ENCODE results near the gene ZNF74.

ZNF74 gene

DNA sequence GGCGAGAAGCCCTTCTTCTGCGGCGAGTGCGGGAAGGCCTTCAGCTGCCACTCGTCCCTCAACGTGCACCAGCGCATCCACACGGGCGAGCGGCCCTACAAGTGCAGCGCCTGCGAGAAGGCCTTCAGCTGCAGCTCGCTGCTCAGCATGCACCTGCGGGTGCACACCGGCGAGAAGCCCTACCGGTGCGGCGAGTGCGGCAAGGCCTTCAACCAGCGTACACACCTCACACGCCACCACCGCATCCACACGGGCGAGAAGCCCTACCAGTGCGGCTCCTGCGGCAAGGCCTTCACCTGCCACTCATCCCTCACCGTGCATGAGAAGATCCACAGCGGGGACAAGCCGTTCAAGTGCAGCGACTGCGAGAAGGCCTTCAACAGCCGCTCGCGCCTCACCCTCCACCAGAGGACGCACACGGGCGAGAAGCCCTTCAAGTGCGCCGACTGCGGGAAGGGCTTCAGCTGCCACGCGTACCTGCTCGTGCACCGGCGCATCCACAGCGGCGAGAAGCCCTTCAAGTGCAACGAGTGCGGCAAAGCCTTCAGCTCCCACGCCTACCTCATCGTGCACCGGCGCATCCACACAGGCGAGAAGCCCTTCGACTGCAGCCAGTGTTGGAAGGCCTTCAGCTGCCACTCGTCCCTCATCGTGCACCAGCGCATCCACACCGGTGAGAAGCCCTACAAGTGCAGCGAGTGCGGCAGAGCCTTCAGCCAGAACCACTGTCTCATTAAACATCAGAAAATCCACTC lies 12.2 kb downstream of the ZNF74 start:
- Histone ChIP-seq H2AK5ac (ENCODE audit: low read depth, low read length) (no peak overlapping the region), H3K79me1 (ENCODE audit: low read depth, low read length) (peaks cover 14% of the 10 kb centered on the region), H3K18ac (ENCODE audit: low read length) (no peak overlapping the region), H3K14ac (ENCODE audit: low read length) (peak overlapping the region; percentile 56), H3K27ac (replicated peaks; ENCODE audit: low read length) (no peak overlapping the region), H3K4me2 (ENCODE audit: insufficient read depth, low read length, poor library complexity, severe bottlenecking) (no peak overlapping the region), H4K91ac (ENCODE audit: low read depth, low read length, poor library complexity) (no peak overlapping the region), H2AFZ (ENCODE audit: low read length) (no peak overlapping the region), H2BK5ac (ENCODE audit: low read length) (no peak overlapping the region), H3K23ac (ENCODE audit: low read depth, low read length, poor library complexity) (peak overlapping the region; percentile 95), H3K27me3 (ENCODE audit: control insufficient read depth in 3 of 3, insufficient read depth in 3 of 3, low read depth in 1 of 3, low read length in 3 of 3) (no peaks in the 10 kb centered on the region), H4K8ac (ENCODE audit: low read depth, low read length) (no peak overlapping the region), H3K4ac (ENCODE audit: low read length) (no peak overlapping the region), H3K4me3 (ENCODE audit: low read length in 2 of 2) (no peak overlapping the region), H2BK120ac (ENCODE audit: low read depth, low read length) (peak overlapping the region; percentile 47), H2BK15ac (ENCODE audit: low read length) (no peak overlapping the region), H3K9ac (ENCODE audit: low read depth, low read length, poor library complexity) (peak overlapping the region; percentile 44), H3K36me3 (replicated peaks in 1 of 2; ENCODE audit: control insufficient read depth in 2 of 2, insufficient read depth in 2 of 2, low read length in 2 of 2) (peaks cover 34 to 75% of the 10 kb centered on the region in 2 donors), H3K4me1 (ENCODE audit: control insufficient read depth in 2 of 2, insufficient read depth in 1 of 2, low read depth in 1 of 2, low read length in 2 of 2) (no peaks in the 10 kb centered on the region), H2BK12ac (ENCODE audit: low read length) (peak overlapping the region; percentile 73), H3K9me3 (replicated peaks in 1 of 2; ENCODE audit: control insufficient read depth in 2 of 2, insufficient read depth in 1 of 2, low read depth in 1 of 2, low read length in 2 of 2) (no peaks in the 10 kb centered on the region)
- DNase-seq (ENCODE audit: low spot score) = no peak
- WGBS, 2 donors (ENCODE audit: extremely low coverage in 2 of 2, insufficient read length in 2 of 2, insufficient replicate concordance in 1 of 2) = no CpG with 5 or more reads among the region's 62 CpGs

DNA sequence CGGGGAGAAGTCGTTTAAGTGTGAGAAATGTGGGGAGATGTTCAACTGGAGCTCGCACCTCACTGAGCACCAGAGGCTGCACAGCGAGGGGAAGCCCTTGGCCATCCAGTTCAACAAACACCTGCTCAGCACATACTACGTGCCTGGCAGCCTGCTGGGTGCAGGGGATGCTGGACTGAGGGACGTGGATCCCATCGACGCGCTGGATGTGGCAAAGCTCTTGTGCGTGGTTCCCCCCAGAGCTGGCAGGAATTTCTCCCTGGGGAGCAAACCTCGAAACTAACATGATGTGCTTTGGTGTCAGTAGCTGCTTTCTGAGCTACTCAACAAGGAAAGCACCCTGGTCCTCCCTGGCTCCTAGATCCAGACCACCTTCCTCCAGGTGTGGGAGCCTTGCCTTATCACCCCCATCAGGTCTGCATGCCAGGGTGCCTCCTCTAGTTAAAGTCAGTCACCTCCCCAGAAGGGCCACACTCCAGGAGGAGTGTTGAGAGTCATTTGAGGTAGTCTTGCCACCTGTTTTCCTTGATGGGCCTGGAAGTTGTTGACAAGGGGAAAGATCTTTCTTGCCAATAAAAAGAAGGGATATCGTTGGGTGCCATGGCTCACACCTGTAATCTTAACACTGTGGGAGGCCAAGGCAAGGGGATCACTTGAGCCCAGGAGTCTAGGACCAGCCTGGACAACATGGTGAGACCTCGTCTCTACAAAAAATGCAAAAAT lies 12.9 kb downstream of the ZNF74 start:
- no peak overlapping the region for H3K4me2 ChIP-seq (ENCODE audit: insufficient read depth, low read length, poor library complexity, severe bottlenecking)
- no peaks in the 10 kb centered on the region for H3K9me3 ChIP-seq (replicated peaks in 1 of 2; ENCODE audit: control insufficient read depth in 2 of 2, insufficient read depth in 1 of 2, low read depth in 1 of 2, low read length in 2 of 2)
- H4K8ac ChIP-seq (ENCODE audit: low read depth, low read length) = no peak overlapping the region
- H3K9ac ChIP-seq (ENCODE audit: low read depth, low read length, poor library complexity) = peak overlapping the region; percentile 7
- H2AK5ac ChIP-seq (ENCODE audit: low read depth, low read length) = no peak overlapping the region
- H3K36me3 ChIP-seq (replicated peaks in 1 of 2; ENCODE audit: control insufficient read depth in 2 of 2, insufficient read depth in 2 of 2, low read length in 2 of 2) = peaks cover 31 to 67% of the 10 kb centered on the region in 2 donors
- H3K23ac ChIP-seq (ENCODE audit: low read depth, low read length, poor library complexity) = peak overlapping the region; percentile 95
- H3K27ac ChIP-seq (replicated peaks; ENCODE audit: low read length) = no peak overlapping the region
- no peaks in the 10 kb centered on the region for H3K4me1 ChIP-seq (ENCODE audit: control insufficient read depth in 2 of 2, insufficient read depth in 1 of 2, low read depth in 1 of 2, low read length in 2 of 2)
- no peak overlapping the region for H2BK120ac ChIP-seq (ENCODE audit: low read depth, low read length)
- no peak overlapping the region for H3K4ac ChIP-seq (ENCODE audit: low read length)
- DNase-seq (ENCODE audit: low spot score) = no peak
- no peaks in the 10 kb centered on the region for H3K27me3 ChIP-seq (ENCODE audit: control insufficient read depth in 3 of 3, insufficient read depth in 3 of 3, low read depth in 1 of 3, low read length in 3 of 3)
- no peak overlapping the region for H3K18ac ChIP-seq (ENCODE audit: low read length)
- H3K4me3 ChIP-seq (ENCODE audit: low read length in 2 of 2) = no peak overlapping the region
- no peak overlapping the region for H3K14ac ChIP-seq (ENCODE audit: low read length)
- no CpG with 5 or more reads among the region's 13 CpGs for WGBS, 2 donors (ENCODE audit: extremely low coverage in 2 of 2, insufficient read length in 2 of 2, insufficient replicate concordance in 1 of 2)
- no peak overlapping the region for H2BK12ac ChIP-seq (ENCODE audit: low read length)
- no peak overlapping the region for H4K91ac ChIP-seq (ENCODE audit: low read depth, low read length, poor library complexity)
- no peak overlapping the region for H2BK5ac ChIP-seq (ENCODE audit: low read length)
- H2AFZ ChIP-seq (ENCODE audit: low read length) = no peak overlapping the region
- H3K79me1 ChIP-seq (ENCODE audit: low read depth, low read length) = peaks cover 8% of the 10 kb centered on the region
- H2BK15ac ChIP-seq (ENCODE audit: low read length) = no peak overlapping the region

DNA sequence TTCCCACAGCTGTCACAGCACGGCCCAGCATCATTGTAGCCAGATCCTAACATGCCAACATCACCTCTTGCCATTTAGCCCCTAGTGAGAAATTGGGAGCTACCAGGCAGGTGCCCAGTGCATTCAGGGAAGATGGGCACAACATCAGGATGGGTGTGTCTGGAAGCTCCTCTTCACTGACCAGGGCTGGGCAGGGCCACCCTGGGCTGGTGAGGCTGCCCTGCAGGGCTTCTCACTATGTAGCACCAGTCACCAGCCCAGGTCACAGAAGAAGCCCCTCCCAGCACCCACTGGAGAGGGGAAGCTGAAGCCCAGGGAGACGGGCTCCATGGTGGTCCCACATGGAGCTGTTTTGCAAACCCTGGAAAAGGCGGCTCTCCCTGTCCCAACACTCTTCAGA lies 13.9 kb downstream of the ZNF74 start:
- Histone ChIP-seq H2BK5ac (ENCODE audit: low read length) (no peak overlapping the region), H3K4ac (ENCODE audit: low read length) (no peak overlapping the region), H3K18ac (ENCODE audit: low read length) (no peak overlapping the region), H3K27me3 (ENCODE audit: control insufficient read depth in 3 of 3, insufficient read depth in 3 of 3, low read depth in 1 of 3, low read length in 3 of 3) (no peaks in the 10 kb centered on the region), H3K36me3 (replicated peaks in 1 of 2; ENCODE audit: control insufficient read depth in 2 of 2, insufficient read depth in 2 of 2, low read length in 2 of 2) (peaks cover 30 to 62% of the 10 kb centered on the region in 2 donors), H3K9me3 (replicated peaks in 1 of 2; ENCODE audit: control insufficient read depth in 2 of 2, insufficient read depth in 1 of 2, low read depth in 1 of 2, low read length in 2 of 2) (no peaks in the 10 kb centered on the region), H4K8ac (ENCODE audit: low read depth, low read length) (no peak overlapping the region), H3K4me1 (ENCODE audit: control insufficient read depth in 2 of 2, insufficient read depth in 1 of 2, low read depth in 1 of 2, low read length in 2 of 2) (peaks cover 2 to 9% of the 10 kb centered on the region in 2 donors), H3K79me1 (ENCODE audit: low read depth, low read length) (peaks cover 8% of the 10 kb centered on the region), H3K4me3 (ENCODE audit: low read length in 2 of 2) (peak overlapping the region in 1 of 2 donors; percentile 12), H4K91ac (ENCODE audit: low read depth, low read length, poor library complexity) (no peak overlapping the region), H2BK12ac (ENCODE audit: low read length) (no peak overlapping the region), H3K9ac (ENCODE audit: low read depth, low read length, poor library complexity) (no peak overlapping the region), H2BK15ac (ENCODE audit: low read length) (no peak overlapping the region), H3K23ac (ENCODE audit: low read depth, low read length, poor library complexity) (no peak overlapping the region), H2BK120ac (ENCODE audit: low read depth, low read length) (no peak overlapping the region), H2AFZ (ENCODE audit: low read length) (no peak overlapping the region), H3K14ac (ENCODE audit: low read length) (peak overlapping the region; percentile 38), H3K27ac (replicated peaks; ENCODE audit: low read length) (no peak overlapping the region), H2AK5ac (ENCODE audit: low read depth, low read length) (no peak overlapping the region), H3K4me2 (ENCODE audit: insufficient read depth, low read length, poor library complexity, severe bottlenecking) (no peak overlapping the region)
- no peak for DNase-seq (ENCODE audit: low spot score)
- no CpG with 5 or more reads among the region's 3 CpGs for WGBS, 2 donors (ENCODE audit: extremely low coverage in 2 of 2, insufficient read length in 2 of 2, insufficient replicate concordance in 1 of 2)

DNA sequence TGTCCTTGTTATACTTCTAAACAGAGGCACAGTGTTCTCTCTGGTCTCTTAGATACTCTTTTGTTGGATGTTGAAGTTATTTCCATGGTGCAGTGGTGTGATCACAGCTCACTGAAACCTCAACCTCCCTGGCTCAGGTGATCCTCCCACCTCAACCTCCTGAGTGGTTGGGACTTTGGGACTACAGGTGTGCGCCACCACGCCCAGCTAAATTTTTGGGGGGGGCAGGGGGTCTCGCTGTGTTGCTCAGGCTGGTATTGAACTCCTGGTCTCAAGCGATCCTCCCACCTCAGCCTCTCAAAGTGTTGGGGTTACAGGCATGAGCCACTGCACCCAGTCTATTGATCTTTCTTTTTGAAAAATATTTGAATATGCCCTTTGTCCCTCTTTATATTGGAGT lies 14.9 kb downstream of the ZNF74 start:
- Histone ChIP-seq H3K79me1 (ENCODE audit: low read depth, low read length) (peaks cover 6% of the 10 kb centered on the region), H4K91ac (ENCODE audit: low read depth, low read length, poor library complexity) (no peak overlapping the region), H3K4me3 (ENCODE audit: low read length in 2 of 2) (no peak overlapping the region), H2BK15ac (ENCODE audit: low read length) (no peak overlapping the region), H3K27ac (replicated peaks; ENCODE audit: low read length) (no peak overlapping the region), H4K8ac (ENCODE audit: low read depth, low read length) (no peak overlapping the region), H3K18ac (ENCODE audit: low read length) (no peak overlapping the region), H3K4me1 (ENCODE audit: control insufficient read depth in 2 of 2, insufficient read depth in 1 of 2, low read depth in 1 of 2, low read length in 2 of 2) (peaks cover 2 to 11% of the 10 kb centered on the region in 2 donors), H3K9me3 (replicated peaks in 1 of 2; ENCODE audit: control insufficient read depth in 2 of 2, insufficient read depth in 1 of 2, low read depth in 1 of 2, low read length in 2 of 2) (no peaks in the 10 kb centered on the region), H3K4me2 (ENCODE audit: insufficient read depth, low read length, poor library complexity, severe bottlenecking) (no peak overlapping the region), H2AK5ac (ENCODE audit: low read depth, low read length) (no peak overlapping the region), H3K23ac (ENCODE audit: low read depth, low read length, poor library complexity) (no peak overlapping the region), H2BK5ac (ENCODE audit: low read length) (no peak overlapping the region), H3K9ac (ENCODE audit: low read depth, low read length, poor library complexity) (no peak overlapping the region), H3K14ac (ENCODE audit: low read length) (no peak overlapping the region), H3K36me3 (replicated peaks in 1 of 2; ENCODE audit: control insufficient read depth in 2 of 2, insufficient read depth in 2 of 2, low read length in 2 of 2) (peaks cover 22 to 51% of the 10 kb centered on the region in 2 donors), H2AFZ (ENCODE audit: low read length) (no peak overlapping the region), H2BK120ac (ENCODE audit: low read depth, low read length) (no peak overlapping the region), H3K4ac (ENCODE audit: low read length) (no peak overlapping the region), H2BK12ac (ENCODE audit: low read length) (no peak overlapping the region), H3K27me3 (ENCODE audit: control insufficient read depth in 3 of 3, insufficient read depth in 3 of 3, low read depth in 1 of 3, low read length in 3 of 3) (no peaks in the 10 kb centered on the region)
- no peak for DNase-seq (ENCODE audit: low spot score)
- no CpG with 5 or more reads among the region's 4 CpGs for WGBS, 2 donors (ENCODE audit: extremely low coverage in 2 of 2, insufficient read length in 2 of 2, insufficient replicate concordance in 1 of 2)
